SU-DHL-6 (cell line): Measurements from ENCODE around the gene SEMA4D.

Source experiments
- H2AFZ ChIP-seq: fragments of 200-600 bp; sonication (generic); 2 replicates; pipeline ENCODE4 v1.6.1; 2014; ENCODE audit warnings: low read depth, mild to moderate bottlenecking, moderate library complexity, mixed read lengths, antibody characterized with exemption, low read length; ENCODE audit not compliant: severe bottlenecking
- H3F3A ChIP-seq: fragments of 200-600 bp; shearing (Covaris generic); 2 replicates; pipeline ENCODE4 v1.6.0; 2016; ENCODE audit warnings: antibody characterized with exemption, mild to moderate bottlenecking; ENCODE audit not compliant: insufficient read depth
- H3K27ac ChIP-seq: fragments of 200-600 bp; sonication (generic); 2 replicates; pipeline ENCODE4 v1.5.1; 2016; ENCODE audit warnings: low read depth, mild to moderate bottlenecking, low read length, moderate library complexity, mixed read lengths
- H3K27me3 ChIP-seq: fragments of 200-600 bp; sonication (generic), shearing (Covaris generic); 2 replicates; pipeline ENCODE4 v1.6.0; 2014; ENCODE audit warnings: mild to moderate bottlenecking, low read length
- H3K36me3 ChIP-seq: fragments of 200-600 bp; sonication (generic); 2 replicates; pipeline ENCODE4 v1.6.1; 2014; ENCODE audit warnings: mild to moderate bottlenecking, low read length, mixed read lengths
- H3K4me2 ChIP-seq: fragments of 300-600, 200-600 bp; shearing (Covaris generic), sonication (generic); 2 replicates; pipeline ENCODE4 v1.6.0; 2014; ENCODE audit warnings: low read length, low read depth, mild to moderate bottlenecking; ENCODE audit not compliant: poor library complexity, severe bottlenecking
- H3K4me3 ChIP-seq: fragments of 200-600 bp; sonication (generic); 2 replicates; pipeline ENCODE4 v1.5.1; 2014; ENCODE audit warnings: antibody characterized with exemption, low read length, mild to moderate bottlenecking, mixed read lengths; ENCODE audit not compliant: insufficient read depth, poor library complexity, severe bottlenecking
- H3K79me2 ChIP-seq: fragments of 200-600 bp; sonication (generic); 2 replicates; pipeline ENCODE4 v1.6.1; 2014; ENCODE audit warnings: mild to moderate bottlenecking, low read length, moderate library complexity; ENCODE audit not compliant: insufficient read depth
- H3K9ac ChIP-seq: fragments of 200-600 bp; sonication (generic); 2 replicates; pipeline ENCODE4 v1.7.0; 2014; ENCODE audit warnings: mild to moderate bottlenecking, low read length
- H3K9me2 ChIP-seq: fragments of 200-600 bp; sonication (generic); replicated peaks from 2 replicates; pipeline ENCODE4 v1.6.1; 2014; ENCODE audit warnings: low read length; ENCODE audit not compliant: insufficient read depth
- H3K9me3 ChIP-seq: fragments of 200-600 bp; sonication (generic); 2 replicates; pipeline ENCODE4 v1.6.1; 2014; ENCODE audit warnings: low read length, mixed read lengths; ENCODE audit not compliant: insufficient read depth
- H4K20me1 ChIP-seq: fragments of 200-600 bp; sonication (generic); 2 replicates; pipeline ENCODE4 v1.6.1; 2014; ENCODE audit warnings: low read depth, mild to moderate bottlenecking, antibody characterized with exemption, low read length, moderate library complexity, mixed read lengths
- EZH2phosphoT487 ChIP-seq: fragments of 200-600 bp; sonication (generic), shearing (Covaris generic); conservative IDR thresholded peaks from 2 replicates; pipeline ENCODE4 v1.6.1; 2018; ENCODE audit warnings: mild to moderate bottlenecking, antibody characterized with exemption, low read length, moderate library complexity, mixed read lengths
- TF ChIP-seq, protein P1 (sequence below): fragments of 200-600 bp; sonication (generic); IDR thresholded peaks from one replicate; pipeline ENCODE4 v1.5.1; 2017; ENCODE audit warnings: antibody characterized with exemption, mild to moderate bottlenecking, low read length, moderate library complexity; ENCODE audit not compliant: insufficient read depth, poor library complexity, severe bottlenecking

The SEMA4D gene

DNA sequence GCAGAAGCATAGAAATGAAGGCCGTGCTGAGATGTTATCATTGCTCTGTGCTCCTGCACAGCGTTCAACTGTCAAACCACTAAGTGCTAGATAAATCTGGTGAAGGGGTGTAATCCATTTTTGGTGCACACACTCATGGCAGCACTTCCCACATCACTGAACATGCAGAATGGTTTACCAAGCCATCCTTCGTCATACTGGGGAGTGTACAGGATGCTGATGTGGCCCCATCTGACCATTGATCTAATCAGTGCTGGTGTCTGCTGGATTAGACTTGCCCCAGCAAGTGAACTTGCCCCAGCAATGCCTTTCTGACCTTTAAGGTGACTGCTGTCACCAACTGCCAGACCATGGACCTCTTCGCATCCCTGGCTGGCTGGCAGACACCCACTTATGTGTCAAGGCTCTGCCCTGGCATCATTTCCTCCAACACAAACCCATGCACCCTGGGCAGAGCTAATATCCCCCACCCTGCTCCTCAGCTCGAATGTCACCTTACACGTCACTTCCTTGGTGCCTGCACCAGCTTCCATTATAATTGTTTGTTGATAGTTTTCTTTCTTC lies 4.2 kb upstream of the SEMA4D start:
- no peaks in the 10 kb centered on the region for H3K79me2 ChIP-seq
- H3K27me3 ChIP-seq, result no peaks in the 10 kb centered on the region
- no peak overlapping the region for H3K4me2 ChIP-seq
- peaks cover 8% of the 10 kb centered on the region for H3F3A ChIP-seq
- no peak overlapping the region for H3K9ac ChIP-seq
- no peak overlapping the region for H2AFZ ChIP-seq
- H3K36me3 ChIP-seq, result no peaks in the 10 kb centered on the region
- H3K9me3 ChIP-seq, result no peaks in the 10 kb centered on the region
- no peaks in the 10 kb centered on the region for H3K9me2 ChIP-seq
- TF ChIP-seq, protein P1, sequence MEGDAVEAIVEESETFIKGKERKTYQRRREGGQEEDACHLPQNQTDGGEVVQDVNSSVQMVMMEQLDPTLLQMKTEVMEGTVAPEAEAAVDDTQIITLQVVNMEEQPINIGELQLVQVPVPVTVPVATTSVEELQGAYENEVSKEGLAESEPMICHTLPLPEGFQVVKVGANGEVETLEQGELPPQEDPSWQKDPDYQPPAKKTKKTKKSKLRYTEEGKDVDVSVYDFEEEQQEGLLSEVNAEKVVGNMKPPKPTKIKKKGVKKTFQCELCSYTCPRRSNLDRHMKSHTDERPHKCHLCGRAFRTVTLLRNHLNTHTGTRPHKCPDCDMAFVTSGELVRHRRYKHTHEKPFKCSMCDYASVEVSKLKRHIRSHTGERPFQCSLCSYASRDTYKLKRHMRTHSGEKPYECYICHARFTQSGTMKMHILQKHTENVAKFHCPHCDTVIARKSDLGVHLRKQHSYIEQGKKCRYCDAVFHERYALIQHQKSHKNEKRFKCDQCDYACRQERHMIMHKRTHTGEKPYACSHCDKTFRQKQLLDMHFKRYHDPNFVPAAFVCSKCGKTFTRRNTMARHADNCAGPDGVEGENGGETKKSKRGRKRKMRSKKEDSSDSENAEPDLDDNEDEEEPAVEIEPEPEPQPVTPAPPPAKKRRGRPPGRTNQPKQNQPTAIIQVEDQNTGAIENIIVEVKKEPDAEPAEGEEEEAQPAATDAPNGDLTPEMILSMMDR, result no peak
- no peak for TF ChIP-seq EZH2phosphoT487
- no peak overlapping the region for H3K27ac ChIP-seq
- H3K4me3 ChIP-seq, result no peak overlapping the region
- no peaks in the 10 kb centered on the region for H4K20me1 ChIP-seq

GRCh38 chr9:89501311-89501898 lies 3.5 kb upstream of the SEMA4D start:
- Histone ChIP-seq H3K27me3 (no peaks in the 10 kb centered on the region), H4K20me1 (no peaks in the 10 kb centered on the region), H3K79me2 (no peaks in the 10 kb centered on the region), H3K9ac (no peak overlapping the region), H3K9me3 (no peaks in the 10 kb centered on the region), H3K4me2 (no peak overlapping the region), H3K36me3 (no peaks in the 10 kb centered on the region), H3K27ac (no peak overlapping the region), H2AFZ (no peak overlapping the region), H3K4me3 (no peak overlapping the region), H3F3A (peaks cover 8% of the 10 kb centered on the region), H3K9me2 (no peaks in the 10 kb centered on the region)
- TF ChIP-seq, protein P1, result no peak
- TF ChIP-seq EZH2phosphoT487, result no peak

DNA sequence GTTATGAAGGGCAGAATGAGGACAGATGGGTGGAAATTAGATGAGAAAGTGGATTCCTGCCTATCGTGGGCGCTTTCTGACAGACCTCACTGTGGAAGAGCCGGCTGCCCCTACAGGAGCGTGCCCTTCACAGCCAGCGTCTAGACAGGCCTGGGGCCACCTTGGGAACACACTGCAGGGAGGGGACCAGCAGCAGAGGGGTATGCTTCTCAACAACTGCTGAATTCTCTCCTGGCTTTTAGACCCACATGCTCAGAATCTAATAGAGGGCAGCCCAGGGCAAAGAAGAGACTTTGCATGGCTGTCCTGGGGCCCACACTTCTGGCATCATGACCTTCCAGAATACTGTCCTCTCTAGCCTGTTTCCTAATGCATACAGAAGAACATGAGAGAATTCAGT lies 2.1 kb upstream of the SEMA4D start:
- H3K79me2 ChIP-seq, result no peaks in the 10 kb centered on the region
- H3K4me3 ChIP-seq, result no peak overlapping the region
- no peak overlapping the region for H3K4me2 ChIP-seq
- H3K9me3 ChIP-seq, result no peaks in the 10 kb centered on the region
- H2AFZ ChIP-seq, result no peak overlapping the region
- no peaks in the 10 kb centered on the region for H3K27me3 ChIP-seq
- no peak overlapping the region for H3K27ac ChIP-seq
- no peaks in the 10 kb centered on the region for H3K9me2 ChIP-seq
- H3F3A ChIP-seq, result peaks cover 8% of the 10 kb centered on the region
- no peak for TF ChIP-seq EZH2phosphoT487
- TF ChIP-seq, protein P1, result no peak
- H4K20me1 ChIP-seq, result no peaks in the 10 kb centered on the region
- H3K9ac ChIP-seq, result no peak overlapping the region
- H3K36me3 ChIP-seq, result no peaks in the 10 kb centered on the region
